Ramos (cell line): ENCODE data around the gene KLHL2.

ENCODE experiments used
- in situ Hi-C: fragments of 300-500 bp; cut with MboI; formaldehyde crosslinking; loops from one replicate; pipeline ENCODE4 v1.14.3; 2022; ENCODE audit warnings: low sequenced_read_pairs; ENCODE audit not compliant: unreplicated experiment

The KLHL2 gene

DNA sequence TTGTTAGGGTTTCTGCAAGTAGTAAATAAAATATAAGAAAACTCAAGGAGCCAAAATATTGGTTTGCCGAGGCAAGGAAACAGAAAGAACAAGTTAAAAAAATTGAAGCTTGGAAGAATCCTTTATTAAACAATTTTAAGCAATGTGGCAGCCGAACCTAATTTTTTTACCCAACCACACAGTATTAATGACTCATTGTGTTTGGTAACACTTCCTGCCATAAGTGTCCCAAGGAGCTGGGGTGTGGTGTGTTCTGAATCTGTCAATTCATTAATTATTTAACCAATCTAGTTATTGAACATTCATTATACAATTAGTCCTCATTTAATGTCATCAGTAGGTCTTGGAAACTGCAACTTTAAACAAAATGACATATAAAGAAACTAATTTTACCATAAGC, 152.1 kb downstream of the KLHL2 start:
- in situ Hi-C loops = no loop called here

DNA sequence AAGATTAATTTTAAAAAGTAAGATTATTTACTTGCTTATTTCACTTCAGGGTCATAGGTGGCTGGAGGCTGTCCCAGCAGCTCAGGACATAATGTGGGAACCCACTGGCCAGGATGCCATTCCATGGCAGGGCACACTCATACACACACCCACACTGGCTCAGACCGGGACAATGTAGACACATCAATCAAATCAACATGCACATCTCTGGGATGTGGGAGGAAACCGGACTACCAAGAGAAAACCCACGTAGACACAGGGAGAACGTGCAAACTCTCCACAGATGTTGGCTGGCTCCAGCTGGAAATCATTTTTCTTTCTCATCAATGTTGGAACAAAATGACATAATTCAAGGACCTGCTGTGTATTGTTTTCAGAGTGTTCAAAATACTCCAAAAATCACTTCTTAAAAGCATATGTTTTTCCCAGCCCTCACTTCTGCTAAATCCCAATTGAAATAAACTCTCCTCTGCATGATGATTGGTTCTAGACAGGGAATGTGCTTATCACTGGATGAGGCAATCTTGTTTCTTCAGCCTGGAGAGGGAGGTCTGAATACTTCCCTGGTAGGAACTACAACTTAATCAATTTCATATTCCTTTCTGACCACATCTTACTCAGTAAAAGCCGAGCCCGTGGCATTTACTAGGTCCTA, 152.8 kb downstream of the KLHL2 start:
- in situ Hi-C loops = no loop called here

DNA sequence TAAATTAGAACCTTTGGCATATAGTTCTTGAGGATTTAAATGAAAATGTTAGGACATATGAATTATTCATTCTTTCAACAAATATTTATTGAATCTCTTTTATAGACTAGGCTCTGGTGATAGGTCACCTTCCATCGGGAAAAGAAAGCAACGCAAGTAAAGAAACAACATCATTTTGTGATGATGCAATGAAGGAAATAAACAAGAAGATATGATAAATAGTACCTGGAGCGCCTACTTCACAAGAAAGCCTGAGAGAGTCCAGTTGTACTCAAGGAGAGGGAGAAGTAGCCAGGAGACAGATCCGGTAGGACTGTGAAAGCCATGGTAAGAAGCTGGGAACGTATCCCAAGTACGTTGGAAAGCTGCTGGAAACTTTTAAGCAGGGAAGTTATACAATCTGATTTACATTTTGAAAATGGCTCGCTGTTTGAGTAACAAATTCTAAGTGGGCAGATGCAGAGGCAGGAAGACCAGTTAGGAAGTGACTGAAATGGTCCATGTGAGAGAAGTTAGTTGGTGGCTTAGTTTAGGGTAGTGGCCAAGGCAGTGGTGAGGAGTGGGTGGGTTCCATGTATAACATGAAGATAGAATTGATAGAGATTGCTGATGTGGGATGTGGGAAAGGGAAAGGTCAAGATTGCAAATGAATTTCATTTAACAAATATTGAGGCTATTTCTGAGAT, 153.8 kb downstream of the KLHL2 start:
- in situ Hi-C loops = no loop called here

DNA sequence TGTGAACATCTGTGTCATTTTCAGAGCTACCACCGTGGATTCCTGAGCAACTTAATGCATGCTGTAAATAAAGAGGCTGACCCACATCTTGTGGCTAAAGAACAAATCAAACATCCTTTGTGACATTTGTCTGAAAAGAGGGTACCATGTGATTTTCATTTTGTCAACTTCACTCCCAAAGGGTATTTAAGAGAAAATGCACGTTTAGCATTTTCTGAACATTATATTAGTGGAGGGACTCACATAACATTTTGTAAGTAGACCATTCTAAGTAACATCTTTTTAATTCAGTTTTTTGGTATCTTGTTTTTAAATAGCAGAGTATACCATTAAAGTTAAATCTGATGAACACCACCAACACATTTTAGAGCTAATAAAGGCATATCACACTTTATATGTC, 154.4 kb downstream of the KLHL2 start:
- in situ Hi-C loops = no loop called here

DNA sequence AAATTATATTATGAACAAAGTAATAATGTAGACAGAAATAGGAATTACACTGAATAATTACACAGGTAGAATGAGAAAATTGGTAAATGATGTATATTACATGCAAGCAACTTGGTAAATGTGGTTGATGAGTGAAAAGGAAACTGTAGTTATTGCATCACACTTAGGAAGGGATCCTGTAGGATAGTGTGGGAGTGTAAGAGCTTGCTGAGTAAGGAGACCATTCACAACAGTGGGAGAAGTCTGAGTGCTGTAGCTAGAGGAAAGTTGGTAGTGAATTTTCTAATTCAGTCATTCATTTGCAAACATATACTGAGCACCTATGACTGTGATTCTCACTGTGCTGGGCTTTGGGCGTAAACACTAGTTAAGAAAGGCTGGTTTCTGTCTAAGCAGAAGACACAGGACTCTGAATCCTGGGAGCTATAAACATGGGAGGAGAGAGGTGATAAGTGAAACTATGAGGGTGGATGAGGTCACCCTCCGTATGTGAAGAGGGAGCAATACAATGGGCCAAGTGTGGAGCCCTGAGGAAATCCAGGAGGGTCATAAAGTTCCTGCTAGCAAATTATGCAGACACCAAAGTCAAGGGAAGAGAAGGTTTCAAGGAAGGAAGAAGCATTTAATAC, 157.2 kb downstream of the KLHL2 start:
- in situ Hi-C loops = no loop called here

DNA sequence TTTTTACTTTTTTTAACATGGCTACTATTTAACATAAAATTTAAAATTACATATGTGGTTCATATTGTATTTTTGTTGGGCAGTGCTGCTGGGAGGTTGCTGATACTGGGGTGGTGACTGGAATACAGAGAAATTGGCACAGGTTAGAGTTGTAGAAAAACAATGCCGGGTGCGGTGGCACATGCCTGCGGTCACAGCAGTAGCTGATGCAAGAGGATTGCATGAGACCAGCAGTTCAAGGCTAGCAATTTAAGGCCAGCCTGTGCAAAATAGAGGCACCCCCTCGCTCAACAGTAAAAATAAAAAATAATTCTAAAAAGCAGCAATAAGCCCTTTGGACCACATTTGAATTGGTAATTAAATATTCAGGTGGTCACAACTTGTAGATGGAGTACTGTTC, 159.7 kb downstream of the KLHL2 start:
- in situ Hi-C loops = no loop called here

DNA sequence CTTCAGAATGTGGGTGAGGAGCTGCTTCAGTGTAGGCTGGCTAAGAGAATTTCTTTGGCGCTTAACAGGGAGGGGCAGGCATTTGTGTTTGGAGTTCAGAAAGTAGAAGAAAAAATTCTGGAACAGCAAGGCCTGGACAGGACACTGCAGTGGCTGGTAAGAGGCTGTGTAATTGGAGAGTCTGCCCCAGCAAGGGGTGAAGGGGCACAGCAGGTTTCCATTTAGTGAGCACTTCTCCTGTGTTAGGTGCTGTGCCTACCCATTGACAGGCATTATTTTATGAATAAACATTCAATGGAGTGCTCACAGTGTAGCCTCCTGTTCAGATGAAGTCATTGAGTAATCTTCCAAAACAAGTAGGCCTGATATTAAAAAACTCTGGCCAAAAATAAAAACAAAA, 160.8 kb downstream of the KLHL2 start:
- in situ Hi-C loops = no loop called here

DNA sequence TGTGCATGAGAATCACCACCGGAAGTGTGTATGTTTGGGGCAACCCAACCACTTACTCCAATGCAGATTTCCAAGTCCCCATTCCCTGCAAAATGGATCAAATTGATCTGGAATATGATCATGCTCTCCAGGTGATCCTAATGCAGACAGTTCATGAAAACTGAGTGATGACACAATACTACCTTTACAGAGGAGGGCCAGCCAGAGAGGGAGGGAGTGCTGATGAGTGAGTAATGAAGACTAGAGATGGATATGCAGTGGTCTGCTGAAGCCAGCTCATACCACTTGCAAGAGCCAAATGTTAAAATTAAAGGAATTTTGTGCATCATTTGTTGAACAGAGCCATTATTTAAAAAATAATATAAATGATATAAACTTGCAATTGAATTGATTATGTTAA, 161.2 kb downstream of the KLHL2 start:
- in situ Hi-C loops = no loop called here

DNA sequence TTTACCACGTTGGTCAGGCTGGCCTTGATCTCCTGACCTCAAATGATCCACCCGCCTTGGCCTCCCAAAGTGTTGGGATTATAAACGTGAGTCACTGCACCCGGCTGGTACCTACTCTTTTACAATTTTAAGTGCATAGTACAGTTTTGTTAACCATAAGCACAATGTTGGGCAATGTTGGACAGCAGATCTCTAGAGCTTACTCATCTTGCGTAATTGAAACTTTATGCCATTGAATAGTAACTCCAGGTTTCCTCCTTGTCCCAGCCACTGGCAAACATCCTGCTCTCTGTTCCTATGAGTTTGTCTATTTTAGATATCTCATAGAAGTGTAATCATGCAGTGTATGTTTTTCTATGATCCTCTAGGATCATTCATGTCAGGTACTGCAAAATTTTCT, 162.2 kb downstream of the KLHL2 start:
- in situ Hi-C loops = no loop called here

DNA sequence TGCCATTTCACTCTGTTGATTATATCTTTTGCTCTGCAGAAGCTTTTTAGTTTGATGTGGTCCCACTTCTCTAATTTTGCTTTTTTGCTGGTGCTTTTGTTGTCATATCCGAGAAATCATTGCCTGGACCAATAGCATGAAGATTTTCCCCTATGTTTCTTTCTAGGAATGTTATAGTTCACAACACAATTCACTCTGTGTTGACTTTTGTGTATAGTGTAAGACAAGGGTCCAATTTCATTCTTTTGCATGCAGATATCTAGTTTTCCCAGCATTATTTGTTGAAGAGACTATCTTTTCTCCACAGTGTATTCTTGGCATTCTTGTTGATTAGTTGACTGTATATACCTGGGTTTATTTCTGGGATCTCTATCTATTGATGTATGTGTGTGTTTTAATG, 163.2 kb downstream of the KLHL2 start:
- in situ Hi-C loops = no loop called here
